Measurements from ENCODE around the gene MARCOL. TPM values are rescaled to one million over a fixed set of nuclear protein-coding genes. Genes with fewer than 3 reads are reported as not detected.
"Not testable (repeated sequence)": the region's sequence is repeated elsewhere in the genome, so short reads cannot be mapped to it uniquely, and the experiment has no call there.

MARCOL gene
- total RNA-seq, 4 donors from 2014 or later: not detected

DNA sequence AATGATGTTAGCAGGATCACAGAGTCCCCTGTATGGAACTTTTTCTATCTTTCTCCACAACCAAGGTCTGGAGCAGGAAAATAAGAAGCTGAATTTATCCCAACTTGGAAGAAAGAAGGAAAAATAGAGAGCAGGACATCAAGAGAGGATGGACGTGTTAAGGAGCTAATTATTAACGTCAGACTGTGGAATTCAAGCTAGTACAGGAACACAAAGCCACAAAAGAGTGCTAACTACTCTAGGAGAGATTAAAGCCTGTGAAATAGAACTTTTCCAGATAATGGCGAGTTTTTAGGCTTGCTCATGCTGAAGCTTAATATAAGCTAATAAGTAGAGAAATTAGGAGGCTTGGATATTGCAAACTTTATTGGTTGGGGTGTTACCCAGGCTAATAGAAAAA, 29.6 kb downstream of the MARCOL start:
- H3K9me3 ChIP-seq: peaks cover 0 to 3% (median 0%) of the 10 kb centered on the region in 3 donors
- DNase-seq: no peak
- no peak for ATAC-seq
- H3K27me3 ChIP-seq: no peaks in the 10 kb centered on the region
- no peak for TF ChIP-seq POLR2A (IDR thresholded peaks at IDR 0.05)
- TF ChIP-seq, protein P1, sequence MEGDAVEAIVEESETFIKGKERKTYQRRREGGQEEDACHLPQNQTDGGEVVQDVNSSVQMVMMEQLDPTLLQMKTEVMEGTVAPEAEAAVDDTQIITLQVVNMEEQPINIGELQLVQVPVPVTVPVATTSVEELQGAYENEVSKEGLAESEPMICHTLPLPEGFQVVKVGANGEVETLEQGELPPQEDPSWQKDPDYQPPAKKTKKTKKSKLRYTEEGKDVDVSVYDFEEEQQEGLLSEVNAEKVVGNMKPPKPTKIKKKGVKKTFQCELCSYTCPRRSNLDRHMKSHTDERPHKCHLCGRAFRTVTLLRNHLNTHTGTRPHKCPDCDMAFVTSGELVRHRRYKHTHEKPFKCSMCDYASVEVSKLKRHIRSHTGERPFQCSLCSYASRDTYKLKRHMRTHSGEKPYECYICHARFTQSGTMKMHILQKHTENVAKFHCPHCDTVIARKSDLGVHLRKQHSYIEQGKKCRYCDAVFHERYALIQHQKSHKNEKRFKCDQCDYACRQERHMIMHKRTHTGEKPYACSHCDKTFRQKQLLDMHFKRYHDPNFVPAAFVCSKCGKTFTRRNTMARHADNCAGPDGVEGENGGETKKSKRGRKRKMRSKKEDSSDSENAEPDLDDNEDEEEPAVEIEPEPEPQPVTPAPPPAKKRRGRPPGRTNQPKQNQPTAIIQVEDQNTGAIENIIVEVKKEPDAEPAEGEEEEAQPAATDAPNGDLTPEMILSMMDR (IDR thresholded peaks at IDR 0.05 in 4 of 5, conservative IDR thresholded peaks at IDR 0.05 in 1 of 5): no peak
- in situ Hi-C loops (cut with MboI; ENCODE audit: low sequenced_read_pairs in 4 of 4) (no loop called here), intact Hi-C loops (cut with DNase I; ENCODE audit: low total_unique reads) (no loop called here)
- no peaks in the 10 kb centered on the region for H3K4me1 ChIP-seq
- H3K4me3 ChIP-seq: no peak overlapping the region
- no peaks in the 10 kb centered on the region for H3K36me3 ChIP-seq
- no peak overlapping the region for H3K27ac ChIP-seq

DNA sequence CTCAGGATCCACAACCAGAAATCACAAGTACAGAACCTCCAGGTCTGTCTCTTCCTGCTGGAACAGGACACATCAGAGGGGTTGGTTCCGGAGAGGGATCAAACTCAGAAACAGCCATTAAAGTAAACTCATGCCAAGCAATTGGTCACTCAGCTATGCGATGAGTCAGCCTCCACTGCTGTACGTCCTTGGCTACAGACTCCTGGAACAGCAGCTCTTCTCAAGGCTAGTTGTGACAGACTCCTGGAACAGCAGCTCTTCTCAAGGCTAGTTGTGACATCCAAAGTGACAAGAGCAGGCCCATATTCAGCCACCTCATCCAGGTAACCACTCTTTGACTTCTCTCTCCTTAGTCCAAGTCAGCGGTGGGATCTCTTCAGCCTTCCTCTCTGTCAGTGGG, 30.2 kb downstream of the MARCOL start, which contains the start of gene SPINK13:
Gene SPINK13 (plus strand): TSS at position 229 of the 400 bp plus-strand sequence. CDS start 1,279 bp downstream, outside the sequence.
- Histone ChIP-seq H3K9me3 (peaks cover 0 to 3% (median 0%) of the 10 kb centered on the region in 3 donors), H3K4me1 (no peaks in the 10 kb centered on the region), H3K36me3 (no peaks in the 10 kb centered on the region), H3K4me3 (no peak within 1 kb of the TSS), H3K27ac (no peak within 1 kb of the TSS), H3K27me3 (no peaks in the 10 kb centered on the region)
- in situ Hi-C loops (cut with MboI; ENCODE audit: low sequenced_read_pairs in 4 of 4) (no loop called here), intact Hi-C loops (cut with DNase I; ENCODE audit: low total_unique reads) (no loop called here)
- no peak for DNase-seq
- TF ChIP-seq, protein P1 (IDR thresholded peaks at IDR 0.05 in 4 of 5, conservative IDR thresholded peaks at IDR 0.05 in 1 of 5): no peak
- TF ChIP-seq POLR2A (IDR thresholded peaks at IDR 0.05): no peak
- ATAC-seq: peak in 1 of 2 donors; percentile 36

DNA sequence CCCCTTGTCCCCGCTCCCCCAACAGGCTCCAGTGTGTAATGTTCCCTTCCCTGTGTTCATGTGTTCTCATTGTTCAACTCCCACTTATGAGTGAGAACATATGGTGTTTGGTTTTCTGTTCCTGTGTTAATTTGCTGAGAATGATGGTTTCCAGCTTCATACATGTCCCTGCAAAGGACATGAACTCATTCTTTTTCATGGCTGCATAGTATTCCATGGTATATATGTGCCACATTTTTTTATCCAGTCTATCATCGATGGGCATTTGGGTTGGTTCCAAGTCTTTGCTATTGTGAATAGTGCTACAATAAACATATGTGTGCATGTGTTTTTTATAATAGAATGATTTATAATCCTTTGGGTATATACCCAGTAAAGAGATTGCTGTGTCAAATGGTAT, 36.8 kb downstream of the MARCOL start:
- H3K9me3 ChIP-seq: not testable (repeated sequence)

DNA sequence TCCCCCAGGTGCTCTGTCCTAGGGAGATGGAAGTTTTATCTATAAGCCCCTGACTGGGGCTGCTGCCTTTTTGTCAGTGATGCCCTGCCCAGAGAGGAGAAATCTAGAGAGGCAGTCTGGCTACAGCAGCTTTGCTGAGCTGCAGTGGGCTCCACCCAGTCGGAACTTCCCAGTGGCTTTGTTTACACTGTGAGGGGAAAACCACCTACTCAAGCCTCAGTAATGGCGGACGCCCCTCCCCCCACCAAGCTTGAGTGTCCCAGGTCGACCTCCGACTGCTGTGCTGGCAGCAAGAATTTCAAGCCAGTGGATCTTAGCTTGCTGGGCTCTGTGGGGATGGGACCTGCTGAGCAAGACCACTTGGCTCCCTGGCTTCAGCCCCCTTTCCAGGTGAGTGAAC, 42.6 kb downstream of the MARCOL start:
- H3K27me3 ChIP-seq; in situ Hi-C loops (cut with MboI; ENCODE audit: low sequenced_read_pairs in 4 of 4): not testable (repeated sequence)

More for the DNA sequence above, 36.8 kb downstream of the MARCOL start:
- ATAC-seq; intact Hi-C loops (cut with DNase I; ENCODE audit: low total_unique reads); H3K27me3 ChIP-seq; DNase-seq; H3K4me3 ChIP-seq; in situ Hi-C loops (cut with MboI; ENCODE audit: low sequenced_read_pairs in 4 of 4); H3K4me1 ChIP-seq; H3K27ac ChIP-seq; H3K36me3 ChIP-seq: not testable (repeated sequence)

DNA sequence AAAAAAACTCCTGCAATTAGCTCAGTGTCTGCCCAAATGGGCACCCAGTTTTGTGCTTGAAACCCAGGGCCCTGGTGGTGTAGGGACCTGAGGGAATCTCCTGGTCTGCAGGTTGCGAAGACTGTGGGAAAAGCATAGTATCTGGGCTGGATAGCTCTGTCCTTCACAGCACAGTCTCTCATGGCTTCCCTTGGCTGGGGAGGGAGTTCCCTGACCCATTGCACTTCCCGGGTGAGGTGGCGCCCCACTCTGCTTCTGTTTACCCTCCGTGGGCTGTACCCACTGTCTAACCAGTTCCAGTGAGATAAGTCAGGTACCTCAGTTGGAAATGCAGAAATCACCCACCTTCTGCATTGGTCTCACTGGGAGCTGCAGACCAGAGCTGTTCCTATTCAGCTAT, 43.0 kb downstream of the MARCOL start:
- H3K36me3 ChIP-seq; intact Hi-C loops (cut with DNase I; ENCODE audit: low total_unique reads); ATAC-seq; H3K9me3 ChIP-seq; H3K27me3 ChIP-seq; H3K4me1 ChIP-seq; H3K4me3 ChIP-seq; H3K27ac ChIP-seq; DNase-seq; in situ Hi-C loops (cut with MboI; ENCODE audit: low sequenced_read_pairs in 4 of 4): not testable (repeated sequence)

More for the DNA sequence above, 42.6 kb downstream of the MARCOL start:
- H3K4me3 ChIP-seq; ATAC-seq; H3K27ac ChIP-seq; H3K4me1 ChIP-seq; intact Hi-C loops (cut with DNase I; ENCODE audit: low total_unique reads); DNase-seq; H3K36me3 ChIP-seq; H3K9me3 ChIP-seq: not testable (repeated sequence)

DNA sequence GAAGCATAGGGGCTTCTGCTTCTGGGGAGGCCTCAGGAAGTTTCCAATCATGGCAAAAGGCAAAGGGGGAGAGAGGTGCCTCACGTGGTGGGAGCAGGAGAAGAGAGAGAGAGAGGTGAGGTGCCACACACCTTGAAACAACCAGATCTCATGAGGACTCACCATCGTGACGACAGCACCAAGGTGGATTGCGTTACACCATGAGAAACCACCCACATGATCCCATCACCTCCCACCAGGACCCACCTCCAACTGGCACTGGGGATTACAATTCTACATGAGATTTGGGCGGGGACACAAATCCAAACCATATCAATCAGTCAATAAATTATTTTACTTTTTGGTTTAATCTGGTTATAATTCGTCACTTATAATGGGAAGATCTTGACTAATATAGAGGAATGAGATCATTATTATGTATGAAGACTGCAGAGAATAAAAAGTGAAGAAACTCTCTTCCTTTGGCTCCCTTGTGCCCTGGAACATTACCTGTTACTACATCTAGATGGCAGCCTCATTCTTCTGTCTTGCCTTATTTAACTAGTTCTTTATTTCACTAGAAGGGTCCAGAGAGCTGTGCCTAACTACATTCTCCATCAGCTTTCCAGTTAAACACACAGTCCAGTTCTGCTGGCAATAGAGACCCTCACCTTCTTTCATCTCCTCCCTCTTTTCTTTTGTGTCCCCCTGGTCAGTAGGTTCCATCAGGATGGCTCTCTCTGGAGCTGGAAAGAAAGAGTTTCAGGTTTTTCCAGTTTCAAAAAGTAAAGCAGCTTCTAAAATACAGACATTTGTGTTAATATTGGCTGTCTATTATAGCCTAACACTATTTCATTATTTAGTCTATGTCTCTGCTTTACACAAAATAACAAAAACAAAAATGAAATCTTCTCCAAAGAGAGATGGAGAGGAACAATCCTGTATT, 52.2 kb downstream of the MARCOL start:
- Histone ChIP-seq H3K4me1 (no peaks in the 10 kb centered on the region), H3K27me3 (no peaks in the 10 kb centered on the region), H3K4me3 (no peak overlapping the region), H3K27ac (no peak overlapping the region), H3K9me3 (no peaks in the 10 kb centered on the region), H3K36me3 (no peaks in the 10 kb centered on the region)
- in situ Hi-C loops (cut with MboI; ENCODE audit: low sequenced_read_pairs in 4 of 4): no loop called here
- ATAC-seq: no peak
- TF ChIP-seq, protein P1 (IDR thresholded peaks at IDR 0.05 in 4 of 5, conservative IDR thresholded peaks at IDR 0.05 in 1 of 5): no peak
- TF ChIP-seq POLR2A (IDR thresholded peaks at IDR 0.05): no peak
- intact Hi-C loops (cut with DNase I; ENCODE audit: low total_unique reads): no loop called here
- DNase-seq: no peak

Data from gastrocnemius medialis (tissue), 4 donors.